ENCODE data around the gene NQO2.

DNA sequence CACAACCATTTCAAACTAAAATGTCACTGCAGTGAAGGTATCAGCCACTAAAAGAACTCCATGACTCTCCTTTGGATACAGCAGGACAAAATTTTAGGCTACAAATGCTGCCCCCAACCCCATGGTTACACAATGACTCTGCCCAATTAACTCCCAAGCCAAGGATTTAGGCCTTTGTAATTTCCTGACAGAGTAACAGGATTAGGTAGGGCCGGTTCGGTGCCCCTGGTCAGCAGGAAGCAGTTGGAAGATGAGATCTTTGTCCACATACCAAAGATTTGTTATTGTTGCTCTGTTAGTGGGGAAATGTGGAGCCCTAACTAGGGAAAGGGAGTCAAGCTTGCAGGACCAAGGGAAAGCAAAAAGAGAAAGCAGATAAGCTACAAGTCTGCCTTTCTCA, 41.9 kb downstream of the NQO2 start:
- TF ChIP-seq, protein P1, sequence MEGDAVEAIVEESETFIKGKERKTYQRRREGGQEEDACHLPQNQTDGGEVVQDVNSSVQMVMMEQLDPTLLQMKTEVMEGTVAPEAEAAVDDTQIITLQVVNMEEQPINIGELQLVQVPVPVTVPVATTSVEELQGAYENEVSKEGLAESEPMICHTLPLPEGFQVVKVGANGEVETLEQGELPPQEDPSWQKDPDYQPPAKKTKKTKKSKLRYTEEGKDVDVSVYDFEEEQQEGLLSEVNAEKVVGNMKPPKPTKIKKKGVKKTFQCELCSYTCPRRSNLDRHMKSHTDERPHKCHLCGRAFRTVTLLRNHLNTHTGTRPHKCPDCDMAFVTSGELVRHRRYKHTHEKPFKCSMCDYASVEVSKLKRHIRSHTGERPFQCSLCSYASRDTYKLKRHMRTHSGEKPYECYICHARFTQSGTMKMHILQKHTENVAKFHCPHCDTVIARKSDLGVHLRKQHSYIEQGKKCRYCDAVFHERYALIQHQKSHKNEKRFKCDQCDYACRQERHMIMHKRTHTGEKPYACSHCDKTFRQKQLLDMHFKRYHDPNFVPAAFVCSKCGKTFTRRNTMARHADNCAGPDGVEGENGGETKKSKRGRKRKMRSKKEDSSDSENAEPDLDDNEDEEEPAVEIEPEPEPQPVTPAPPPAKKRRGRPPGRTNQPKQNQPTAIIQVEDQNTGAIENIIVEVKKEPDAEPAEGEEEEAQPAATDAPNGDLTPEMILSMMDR (IDR thresholded peaks at IDR 0.05) = no peak
- no peak for TF ChIP-seq POLR2A (IDR thresholded peaks at IDR 0.05)

All from lower leg skin (tissue), 3 donors.